Inferior parietal cortex (tissue), 1 donor: ENCODE results near the gene HEPN1.

Source experiments
- DNase-seq: peaks from one replicate; pipeline ENCODE4 v3.0.0-alpha.2; 2016; ENCODE audit errors: extremely low spot score

The HEPN1 gene

GRCh38 chr11:124918950-124919349, at the start of gene HEPN1:
TSS of gene HEPN1 (plus strand) at chr11:124919250.
- DNase-seq: no peak

GRCh38 chr11:124869331-124869730, 49.7 kb upstream of the HEPN1 start:
- DNase-seq: no peak

- no peak for DNase-seq
These were observed 49.1 kb upstream of the HEPN1 start for GRCh38 chr11:124869856-124870387.

- DNase-seq: no peak
These were observed 48.6 kb upstream of the HEPN1 start for GRCh38 chr11:124870430-124870829.

GRCh38 chr11:124872280-124872679, 46.8 kb upstream of the HEPN1 start:
- no peak for DNase-seq

GRCh38 chr11:124872741-124873140, 46.3 kb upstream of the HEPN1 start:
- no peak for DNase-seq

- DNase-seq: no peak
These were observed 45.1 kb upstream of the HEPN1 start for GRCh38 chr11:124873951-124874350.

GRCh38 chr11:124874571-124875255, 44.3 kb upstream of the HEPN1 start:
- no peak for DNase-seq

GRCh38 chr11:124875401-124875800, 43.6 kb upstream of the HEPN1 start:
- DNase-seq: no peak

GRCh38 chr11:124875943-124876817, 42.9 kb upstream of the HEPN1 start:
- DNase-seq: peak; percentile 79

GRCh38 chr11:124876818-124877630, 42.0 kb upstream of the HEPN1 start:
- no peak for DNase-seq

- no peak for DNase-seq
These were observed 41.5 kb upstream of the HEPN1 start for GRCh38 chr11:124877631-124877909.

GRCh38 chr11:124877910-124878758, 40.9 kb upstream of the HEPN1 start:
- no peak for DNase-seq

- DNase-seq: no peak
These were observed 40.1 kb upstream of the HEPN1 start for GRCh38 chr11:124878759-124879492.

GRCh38 chr11:124879493-124880289, 39.4 kb upstream of the HEPN1 start:
- no peak for DNase-seq

GRCh38 chr11:124880290-124880611, 38.8 kb upstream of the HEPN1 start:
- DNase-seq: no peak

- no peak for DNase-seq
These were observed 38.1 kb upstream of the HEPN1 start for GRCh38 chr11:124880958-124881357.

- DNase-seq: no peak
These were observed 36.5 kb upstream of the HEPN1 start for GRCh38 chr11:124882339-124883071.

GRCh38 chr11:124884340-124884739, 34.7 kb upstream of the HEPN1 start:
- DNase-seq: no peak
